ENCODE data around the gene RNASE4.

GRCh38 chr14:20722016-20722415 lies 37.7 kb downstream of the RNASE4 start:
- TF ChIP-seq CTCF (IDR thresholded peaks at IDR 0.05) (no peak), REST (IDR thresholded peaks at IDR 0.05; ENCODE audit: insufficient read depth in 1 of 2, low read depth in 2 of 2, low read length in 1 of 2) (no peak), POLR2AphosphoS5 (IDR thresholded peaks at IDR 0.05; ENCODE audit: low read depth, low read length) (no peak), SIN3A (IDR thresholded peaks at IDR 0.05; ENCODE audit: borderline replicate concordance, insufficient read depth, low read depth, low read length) (no peak)

Measured in Panc1 (cell line).